HEK293T (cell line): ENCODE results near the gene KRTAP12-2.
"Not testable (repeated sequence)": the region's sequence is repeated elsewhere in the genome, so short reads cannot be mapped to it uniquely, and the experiment has no call there.

ENCODE experiments used
- CTCF ChIA-PET: fragments of 350-600 bp; formaldehyde crosslinking; extraction: SDS; loops from one replicate; lab custom pipeline; 2021; ENCODE audit warnings: antibody characterized with exemption, inconsistent platforms; lab: Yijun Ruan, JAX
- POLR2A ChIA-PET: fragments of 350-600 bp; formaldehyde crosslinking; extraction: SDS; loops from one replicate; lab custom pipeline; 2020; ENCODE audit warnings: antibody characterized with exemption, inconsistent platforms; lab: Yijun Ruan, JAX
- DNase-seq: peaks from one replicate; pipeline ENCODE4 v3.0.0; 2012; ENCODE audit warnings: mixed read lengths; ENCODE audit errors: extremely low spot score
- ARNT ChIP-seq: fragments of 450-650 bp; IDR thresholded peaks from 2 replicates; pipeline ENCODE4 v1.6.1; 2017; ENCODE audit warnings: mild to moderate bottlenecking
- BHLHE40 ChIP-seq: fragments of 450-650 bp; IDR thresholded peaks from 2 replicates; pipeline ENCODE4 v1.6.1; 2016; ENCODE audit warnings: mild to moderate bottlenecking, moderate library complexity, borderline replicate concordance
- CTBP1 ChIP-seq: fragments of 450-650 bp; IDR thresholded peaks from 2 replicates; pipeline ENCODE4 v1.6.1; 2016; ENCODE audit warnings: borderline replicate concordance
- ELF4 ChIP-seq: fragments of 450-650 bp; IDR thresholded peaks from 2 replicates; pipeline ENCODE4 v1.6.1; 2017; ENCODE audit warnings: antibody characterized with exemption
- FOXA1 ChIP-seq: fragments of 450-650 bp; IDR thresholded peaks from 2 replicates; pipeline ENCODE4 v1.6.1; 2016; ENCODE audit warnings: mild to moderate bottlenecking
- FOXK2 ChIP-seq: fragments of 450-650 bp; IDR thresholded peaks from 2 replicates; pipeline ENCODE4 v1.6.1; 2016; ENCODE audit warnings: mild to moderate bottlenecking
- FOXM1 ChIP-seq: fragments of 450-650 bp; IDR thresholded peaks from 2 replicates; pipeline ENCODE4 v1.6.1; 2017; ENCODE audit warnings: mild to moderate bottlenecking, borderline replicate concordance
- HDGF ChIP-seq: fragments of 450-650 bp; IDR thresholded peaks from 2 replicates; pipeline ENCODE4 v1.6.1; 2017; ENCODE audit warnings: antibody characterized with exemption, borderline replicate concordance
- L3MBTL2 ChIP-seq: fragments of 450-650 bp; conservative IDR thresholded peaks from 2 replicates; pipeline ENCODE4 v1.6.1; 2016; ENCODE audit warnings: mild to moderate bottlenecking
- LEF1 ChIP-seq: fragments of 450-650 bp; IDR thresholded peaks from 2 replicates; pipeline ENCODE4 v1.6.1; 2017; ENCODE audit warnings: mild to moderate bottlenecking, borderline replicate concordance
- NFRKB ChIP-seq: fragments of 450-650 bp; IDR thresholded peaks from 2 replicates; pipeline ENCODE4 v1.6.1; 2016; ENCODE audit warnings: mild to moderate bottlenecking, moderate library complexity
- SP1 ChIP-seq: fragments of 450-650 bp; IDR thresholded peaks from 2 replicates; pipeline ENCODE4 v1.6.1; 2017
- SUZ12 ChIP-seq: fragments of 450-650 bp; IDR thresholded peaks from 2 replicates; pipeline ENCODE4 v1.6.1; 2016; ENCODE audit warnings: mild to moderate bottlenecking
- TARDBP ChIP-seq: fragments of 450-650 bp; IDR thresholded peaks from 2 replicates; pipeline ENCODE4 v1.6.1; 2016
- ZNF384 ChIP-seq: fragments of 450-650 bp; IDR thresholded peaks from 2 replicates; pipeline ENCODE4 v1.6.1; 2016
- TF ChIP-seq, protein P1 (sequence below): fragments of 450-650 bp; IDR thresholded peaks from 2 replicates; pipeline ENCODE4 v1.6.1; 2016

KRTAP12-2 gene

GRCh38 chr21:44643741-44644310 lies 22.9 kb downstream of the KRTAP12-2 start:
- ChIA-PET POLR2A (no interaction called here), CTCF (no interaction called here)
- no peak for DNase-seq
- TF ChIP-seq TARDBP: no peak
- no peak for TF ChIP-seq LEF1
- no peak for TF ChIP-seq CTBP1
- no peak for TF ChIP-seq ELF4
- no peak for TF ChIP-seq L3MBTL2
- no peak for TF ChIP-seq FOXA1
- TF ChIP-seq FOXM1: no peak
- no peak for TF ChIP-seq SUZ12

DNA sequence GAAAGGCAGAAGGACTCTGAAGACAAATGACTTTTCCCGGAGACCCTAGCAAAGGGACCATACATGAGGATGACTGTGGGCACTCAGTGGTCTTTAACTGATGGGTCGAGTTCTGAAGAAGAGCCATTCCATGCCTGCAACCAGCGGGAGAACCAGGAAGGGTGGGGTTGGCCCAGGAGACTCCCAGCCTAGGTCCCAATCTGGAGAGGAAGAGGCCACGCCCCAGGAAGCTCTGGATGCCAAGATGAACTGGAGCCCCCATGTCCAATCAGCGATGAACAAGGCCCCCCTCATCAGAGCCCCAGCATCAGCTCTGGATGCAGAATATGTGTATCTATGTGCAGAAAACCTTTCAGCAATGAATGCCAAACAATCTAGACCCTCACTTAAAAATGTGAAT lies 26.0 kb downstream of the KRTAP12-2 start:
- DNase-seq: no peak
- POLR2A ChIA-PET: no interaction called here
- CTCF ChIA-PET: no interaction called here
- TF ChIP-seq SP1 (no peak), BHLHE40 (no peak), FOXK2 (no peak), L3MBTL2 (no peak), ZNF384 (no peak), HDGF (no peak), ELF4 (no peak), CTBP1 (no peak), SUZ12 (no peak), TARDBP (no peak), FOXA1 (no peak), FOXM1 (no peak), ARNT (no peak), NFRKB (no peak), LEF1 (no peak)
- TF ChIP-seq, protein P1, sequence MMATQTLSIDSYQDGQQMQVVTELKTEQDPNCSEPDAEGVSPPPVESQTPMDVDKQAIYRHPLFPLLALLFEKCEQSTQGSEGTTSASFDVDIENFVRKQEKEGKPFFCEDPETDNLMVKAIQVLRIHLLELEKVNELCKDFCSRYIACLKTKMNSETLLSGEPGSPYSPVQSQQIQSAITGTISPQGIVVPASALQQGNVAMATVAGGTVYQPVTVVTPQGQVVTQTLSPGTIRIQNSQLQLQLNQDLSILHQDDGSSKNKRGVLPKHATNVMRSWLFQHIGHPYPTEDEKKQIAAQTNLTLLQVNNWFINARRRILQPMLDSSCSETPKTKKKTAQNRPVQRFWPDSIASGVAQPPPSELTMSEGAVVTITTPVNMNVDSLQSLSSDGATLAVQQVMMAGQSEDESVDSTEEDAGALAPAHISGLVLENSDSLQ: no peak

- POLR2A ChIA-PET: no interaction called here
- CTCF ChIA-PET: no interaction called here
- no peak for DNase-seq
- TF ChIP-seq ELF4 (no peak), NFRKB (no peak), LEF1 (no peak), L3MBTL2 (no peak), HDGF (no peak), FOXK2 (no peak), SUZ12 (no peak), TARDBP (no peak), BHLHE40 (no peak), FOXM1 (no peak), FOXA1 (no peak), SP1 (no peak), ARNT (no peak), CTBP1 (no peak), ZNF384 (no peak)
- TF ChIP-seq, protein P1: no peak
These were observed 27.4 kb downstream of the KRTAP12-2 start for GRCh38 chr21:44639331-44639655.

DNA sequence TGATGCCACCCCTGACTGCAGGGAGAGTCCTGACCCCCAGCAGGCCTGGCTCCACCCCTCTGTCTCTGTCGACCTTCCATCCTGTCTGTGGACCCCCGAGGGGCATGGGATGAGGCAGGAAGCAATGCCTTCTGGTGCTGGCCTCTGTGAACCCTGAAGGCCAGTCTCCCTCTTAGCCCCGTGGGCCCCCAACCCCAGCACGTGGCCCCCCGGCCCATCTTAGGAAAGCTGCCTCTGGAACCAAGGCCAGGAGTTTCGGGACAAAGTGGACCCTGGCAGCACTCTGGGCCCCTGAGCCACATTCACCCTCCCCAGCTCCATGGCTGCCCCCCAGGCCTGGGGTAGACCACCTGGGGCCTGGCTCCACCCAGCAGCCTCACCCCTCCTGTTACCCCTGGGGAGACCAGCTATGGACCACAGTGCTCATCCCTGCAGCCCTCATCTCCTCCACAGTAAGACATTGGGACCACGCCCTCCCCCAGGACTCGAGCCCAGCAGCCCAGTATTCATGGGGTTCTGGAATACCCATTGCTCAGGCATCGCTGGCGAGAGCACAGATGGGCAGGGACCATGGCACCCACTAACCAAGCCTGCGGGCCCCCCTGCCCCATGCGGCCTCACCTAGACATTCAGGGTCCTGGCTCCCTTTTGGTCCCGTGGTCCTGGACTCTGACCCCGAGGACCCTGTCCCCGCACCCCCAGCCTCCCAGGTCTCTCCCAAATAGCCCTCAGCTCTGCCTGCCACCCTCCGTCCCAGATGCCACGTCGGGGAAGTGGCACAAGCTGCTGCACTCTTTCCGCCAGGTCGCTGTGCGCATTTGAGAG lies 28.0 kb downstream of the KRTAP12-2 start:
- CTCF ChIA-PET, POLR2A ChIA-PET, DNase-seq: not testable (repeated sequence)

DNA sequence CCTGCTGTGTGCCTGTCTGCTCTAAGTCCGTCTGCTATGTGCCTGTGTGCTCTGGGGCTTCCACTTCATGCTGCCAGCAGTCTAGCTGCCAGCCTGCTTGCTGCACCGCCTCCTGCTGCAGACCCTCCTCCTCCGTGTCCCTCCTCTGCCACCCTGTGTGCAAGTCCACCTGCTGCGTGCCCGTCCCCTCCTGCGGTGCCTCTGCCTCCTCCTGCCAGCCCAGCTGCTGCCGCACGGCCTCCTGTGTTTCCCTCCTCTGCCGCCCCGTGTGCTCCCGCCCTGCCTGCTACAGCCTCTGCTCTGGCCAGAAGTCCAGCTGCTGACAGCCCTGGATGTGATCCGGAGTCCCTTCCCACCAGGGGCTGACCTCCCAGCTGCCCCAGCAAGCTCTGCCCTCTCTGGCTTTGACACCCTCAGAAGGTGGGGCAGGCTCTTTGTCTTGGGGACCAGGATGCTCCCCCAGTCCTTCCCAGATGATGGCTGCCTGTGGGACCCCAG lies 28.8 kb downstream of the KRTAP12-2 start:
- DNase-seq, CTCF ChIA-PET, POLR2A ChIA-PET: not testable (repeated sequence)

- TF ChIP-seq ZNF384: no peak
- TF ChIP-seq, protein P1: no peak
- TF ChIP-seq FOXA1: no peak
- TF ChIP-seq ARNT: no peak
- no peak for TF ChIP-seq TARDBP
- no peak for TF ChIP-seq L3MBTL2
- TF ChIP-seq ELF4: no peak
- TF ChIP-seq CTBP1: no peak
- no peak for TF ChIP-seq NFRKB
- ChIA-PET CTCF (interaction anchor here (0.6 kb wide), 1 partner anchor 34 kb away, joined by 4 read pairs; no protein-coding TSS in a partner anchor), POLR2A (no interaction called here)
- no peak for DNase-seq
These were observed 29.5 kb downstream of the KRTAP12-2 start, which contains the start of gene KRTAP10-10 for GRCh38 chr21:44637018-44637850. Gene KRTAP10-10, plus strand, starts transcription at chr21:44637356. Its CDS starts 62 bp downstream, at chr21:44637418.
